GM12873 (cell line): ENCODE data around the gene MYH6.

Experiments
- TF ChIP-seq, protein P1 (sequence below): IDR thresholded peaks from 2 replicates; pipeline ENCODE4 v1.5.1; 2012; ENCODE audit warnings: low read depth, mild to moderate bottlenecking, moderate library complexity, low read length, control low read depth; ENCODE audit not compliant: insufficient read depth; ENCODE audit errors: missing control alignments

The MYH6 gene

DNA sequence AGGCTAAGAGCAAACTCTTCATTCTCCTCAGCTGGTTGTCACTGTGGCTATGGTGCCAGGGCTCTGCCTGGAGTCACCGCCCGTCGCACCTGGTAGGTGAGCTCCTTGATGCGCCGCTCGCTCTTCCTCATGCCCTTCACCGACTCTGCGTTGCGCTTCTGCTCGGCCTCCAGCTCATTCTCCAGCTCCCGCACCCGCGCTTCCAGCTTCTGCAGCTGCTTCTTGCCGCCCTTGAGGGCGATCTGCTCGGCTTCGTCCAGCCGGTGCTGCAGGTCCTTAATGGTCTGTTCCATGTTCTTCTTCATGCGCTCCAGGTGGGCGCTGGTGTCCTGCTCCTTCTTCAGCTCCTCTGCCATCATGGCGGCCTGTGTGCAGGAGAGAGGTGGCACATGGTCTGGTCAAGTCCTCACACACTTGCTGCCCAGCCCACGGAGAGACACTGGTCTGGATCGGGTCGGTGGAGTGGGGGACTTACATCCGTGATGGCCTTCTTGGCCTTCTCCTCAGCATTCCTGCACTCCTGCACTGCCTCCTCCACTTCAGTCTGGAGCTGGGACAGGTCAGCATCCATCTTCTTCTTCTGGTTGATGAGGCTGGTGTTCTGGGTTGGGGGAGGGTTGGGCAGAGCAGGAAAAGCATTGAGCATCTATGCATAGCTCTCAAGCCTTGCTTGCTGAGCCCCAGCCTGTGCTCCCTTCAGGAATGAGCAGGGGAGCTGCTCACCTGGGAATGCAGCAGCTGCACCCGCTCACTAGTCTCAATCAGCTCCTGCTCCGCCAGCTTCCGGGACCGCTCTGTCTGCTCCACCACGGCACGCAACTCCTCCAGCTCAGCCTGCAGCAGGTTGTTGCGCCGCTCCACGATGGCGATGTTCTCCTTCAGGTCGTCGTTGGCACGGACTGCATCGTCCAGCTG, 7.1 kb upstream of the MYH6 start:
- TF ChIP-seq, protein P1, sequence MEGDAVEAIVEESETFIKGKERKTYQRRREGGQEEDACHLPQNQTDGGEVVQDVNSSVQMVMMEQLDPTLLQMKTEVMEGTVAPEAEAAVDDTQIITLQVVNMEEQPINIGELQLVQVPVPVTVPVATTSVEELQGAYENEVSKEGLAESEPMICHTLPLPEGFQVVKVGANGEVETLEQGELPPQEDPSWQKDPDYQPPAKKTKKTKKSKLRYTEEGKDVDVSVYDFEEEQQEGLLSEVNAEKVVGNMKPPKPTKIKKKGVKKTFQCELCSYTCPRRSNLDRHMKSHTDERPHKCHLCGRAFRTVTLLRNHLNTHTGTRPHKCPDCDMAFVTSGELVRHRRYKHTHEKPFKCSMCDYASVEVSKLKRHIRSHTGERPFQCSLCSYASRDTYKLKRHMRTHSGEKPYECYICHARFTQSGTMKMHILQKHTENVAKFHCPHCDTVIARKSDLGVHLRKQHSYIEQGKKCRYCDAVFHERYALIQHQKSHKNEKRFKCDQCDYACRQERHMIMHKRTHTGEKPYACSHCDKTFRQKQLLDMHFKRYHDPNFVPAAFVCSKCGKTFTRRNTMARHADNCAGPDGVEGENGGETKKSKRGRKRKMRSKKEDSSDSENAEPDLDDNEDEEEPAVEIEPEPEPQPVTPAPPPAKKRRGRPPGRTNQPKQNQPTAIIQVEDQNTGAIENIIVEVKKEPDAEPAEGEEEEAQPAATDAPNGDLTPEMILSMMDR: no peak

DNA sequence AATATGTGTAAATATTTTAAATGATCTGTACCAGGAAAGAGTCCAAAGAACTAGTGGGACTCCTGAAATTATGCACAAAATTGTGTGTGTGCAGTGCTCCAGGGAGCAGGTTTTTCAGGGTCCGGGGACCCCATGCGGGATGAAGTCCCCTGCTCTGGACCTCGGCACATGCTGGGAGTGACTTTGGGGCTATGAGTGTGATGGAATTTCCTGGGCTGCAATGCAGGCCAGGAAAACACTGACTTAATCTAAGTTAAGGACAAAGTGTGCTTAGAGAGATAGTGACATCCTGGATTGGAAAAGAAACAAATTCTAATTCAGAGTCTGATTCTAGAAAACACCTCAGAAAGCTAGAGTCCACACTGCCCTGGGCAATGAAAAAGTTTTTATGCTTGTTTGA, 6.2 kb upstream of the MYH6 start:
- TF ChIP-seq, protein P1: no peak

DNA sequence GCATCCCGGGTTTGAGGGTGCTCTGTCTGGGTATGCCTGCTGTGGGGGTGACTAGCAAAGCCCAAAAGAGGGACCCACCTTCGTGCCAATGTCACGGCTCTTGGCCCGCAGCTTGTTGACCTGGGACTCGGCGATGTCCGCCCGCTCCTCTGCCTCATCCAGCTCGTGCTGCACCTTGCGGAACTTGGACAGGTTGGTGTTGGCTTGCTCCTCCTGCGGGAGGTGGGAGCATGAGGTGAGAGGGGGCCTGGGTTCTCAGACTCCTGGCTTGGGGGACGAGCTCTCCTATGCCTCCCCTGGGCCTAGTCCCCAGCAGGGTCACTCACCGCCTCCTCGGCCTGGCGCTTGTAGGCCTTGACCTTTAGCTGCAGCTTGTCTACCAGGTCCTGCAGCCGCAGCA, 5.6 kb upstream of the MYH6 start:
- TF ChIP-seq, protein P1: no peak

DNA sequence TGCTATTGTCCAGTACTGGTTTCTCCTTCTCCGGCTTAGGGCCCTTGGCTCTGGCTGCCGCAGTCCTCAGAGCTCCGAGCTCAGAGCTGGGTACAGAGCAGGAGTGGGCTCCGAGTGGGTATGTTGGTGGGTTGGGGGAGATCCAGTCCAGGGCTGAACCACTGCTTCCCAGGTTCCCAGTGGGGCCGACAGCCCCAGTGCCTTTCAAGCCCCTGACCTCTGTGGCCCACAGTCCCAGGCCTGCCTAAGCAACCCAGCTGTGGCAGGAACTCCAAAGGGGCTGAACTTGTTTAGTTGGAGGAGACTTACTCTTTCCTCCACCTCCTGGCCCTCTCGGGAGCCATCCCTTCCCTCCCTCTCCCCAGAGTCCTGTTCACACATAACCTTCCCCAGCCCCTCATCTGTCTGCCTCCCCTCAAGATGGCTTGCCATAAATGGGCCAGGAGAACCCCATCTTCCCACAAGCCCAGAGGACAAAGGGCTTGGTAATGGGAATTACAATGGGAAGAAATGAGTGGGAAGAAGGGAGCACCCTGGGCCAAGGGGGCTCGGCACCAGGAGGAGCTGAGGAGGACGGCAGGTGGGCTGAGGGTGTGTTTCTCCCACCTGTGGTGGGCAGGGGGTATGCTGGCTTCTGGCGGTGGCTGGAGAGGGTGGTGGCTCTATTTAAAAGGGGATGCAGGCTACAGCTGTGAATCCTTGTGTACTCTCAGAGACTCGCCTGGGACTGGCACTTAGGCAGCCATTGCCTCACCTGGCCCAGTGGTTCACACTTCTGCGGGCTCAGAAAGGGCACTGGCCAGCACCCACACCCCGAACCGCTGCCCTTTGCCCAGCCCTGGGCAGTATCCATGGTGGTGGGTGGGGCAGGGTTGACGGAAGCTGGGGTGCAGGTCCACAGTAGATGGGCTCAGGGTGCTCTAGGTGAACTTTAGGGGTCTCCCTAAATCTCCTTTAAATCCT, 3.8 kb upstream of the MYH6 start:
- TF ChIP-seq, protein P1: no peak

DNA sequence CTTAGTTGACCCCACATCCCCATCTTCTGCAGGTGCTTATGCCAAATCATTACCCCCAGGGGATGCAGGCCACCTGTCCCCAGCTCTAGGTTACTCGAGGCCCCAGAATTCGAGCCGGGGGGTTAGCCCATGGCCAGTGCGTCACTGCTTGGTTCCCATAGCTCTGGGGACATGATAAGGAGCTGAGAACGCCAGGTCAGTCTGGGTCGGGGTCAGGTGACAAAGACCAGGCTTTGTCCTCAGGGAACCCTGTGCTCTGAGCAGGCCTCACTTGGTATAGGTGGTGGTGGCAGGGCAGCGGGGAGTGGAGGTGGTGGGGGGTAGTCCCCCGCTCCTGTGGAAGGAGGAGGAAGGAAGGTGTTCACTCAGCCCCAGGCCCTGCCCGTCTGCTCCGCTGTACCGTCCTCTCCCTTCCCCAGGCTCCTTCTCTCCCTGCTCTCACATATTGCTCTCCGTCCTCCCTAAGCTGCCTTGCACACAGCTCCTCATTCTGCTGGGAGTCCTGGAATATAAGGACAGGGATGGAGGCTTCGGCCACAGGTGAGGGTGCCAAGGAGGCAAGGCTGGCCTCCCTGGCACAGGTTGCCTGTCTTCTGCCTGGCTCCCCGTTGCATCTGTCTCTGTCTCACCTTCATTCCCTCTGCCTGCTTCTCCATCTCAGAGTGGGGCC, 2.0 kb upstream of the MYH6 start:
- TF ChIP-seq, protein P1: no peak

DNA sequence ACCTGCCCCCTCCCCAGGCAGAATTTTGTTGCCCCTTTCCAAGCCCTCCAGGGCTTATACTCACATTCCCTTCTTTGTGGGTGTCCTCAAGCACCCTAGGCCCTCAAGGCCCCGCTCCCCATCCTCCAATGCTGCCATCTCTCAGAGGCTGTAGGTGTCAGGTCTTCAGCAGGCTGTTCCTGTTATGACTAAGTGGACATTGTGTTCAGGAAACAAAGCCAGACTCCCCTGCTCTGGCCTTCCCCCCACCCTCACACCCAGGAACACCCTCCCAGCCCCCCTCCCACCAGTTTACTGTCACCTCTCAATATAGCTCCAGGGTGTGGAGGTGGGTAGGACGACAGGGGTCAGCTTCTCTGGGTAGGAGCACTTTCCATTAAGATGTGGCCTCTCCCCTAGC, 1.4 kb upstream of the MYH6 start:
- TF ChIP-seq, protein P1: no peak

DNA sequence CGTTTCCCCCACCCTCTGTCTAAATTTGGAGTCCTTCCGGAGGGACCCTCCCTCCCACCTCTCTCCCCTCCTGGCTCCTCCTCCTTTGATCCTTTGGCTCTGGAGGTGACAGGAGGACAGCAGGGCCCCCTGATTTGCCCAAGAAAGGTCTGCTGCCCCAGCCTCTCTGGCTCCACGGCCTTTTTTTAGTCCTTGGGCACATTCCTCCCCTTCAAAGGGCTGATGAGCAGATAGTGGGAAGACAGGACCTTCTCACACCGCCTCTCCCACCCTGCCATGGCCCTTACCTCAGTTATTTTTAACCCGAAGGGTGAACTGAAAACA, 196 bp upstream of the MYH6 start:
- TF ChIP-seq, protein P1: no peak
